Vagina (tissue), 2 donors: Measurements from ENCODE around the gene GRN.

Experiments used
- CTCF ChIP-seq, 3 experiments: fragments of 450-650 bp in 2 of 3; fragments of 200-600 bp in 1 of 3; sonication (generic) in 1 of 3; IDR thresholded peaks; one replicate each; pipeline ENCODE4 v1.5.1; 2017 to 2019; ENCODE audit warnings: antibody characterized with exemption in 3 of 3, mild to moderate bottlenecking in 2 of 3, moderate library complexity in 2 of 3
- POLR2A ChIP-seq, 2 donors: fragments of 450-650 bp; IDR thresholded peaks; one replicate each; pipeline ENCODE4 v1.6.1; 2017; ENCODE audit warnings: antibody characterized with exemption in 2 of 2, mild to moderate bottlenecking in 2 of 2, moderate library complexity in 2 of 2
- POLR2AphosphoS5 ChIP-seq, 2 donors: sonication (generic); formaldehyde crosslinking; IDR thresholded peaks; one replicate each; pipeline ENCODE4 v1.9.0; 2017; ENCODE audit warnings: antibody characterized with exemption in 2 of 2, mild to moderate bottlenecking in 2 of 2, low read depth in 1 of 2; ENCODE audit not compliant: insufficient read depth in 1 of 2

- no peak for TF ChIP-seq CTCF (IDR thresholded peaks at IDR 0.05)
- no peak for TF ChIP-seq POLR2A (IDR thresholded peaks at IDR 0.05)
- TF ChIP-seq POLR2AphosphoS5 (IDR thresholded peaks at IDR 0.05; ENCODE audit: insufficient read depth in 1 of 2, low read depth in 1 of 2) = no peak
Observed at GRCh38 chr17:44333371-44333770, 11.7 kb upstream of the GRN start.
